K562 (cell line): ENCODE measurements around the gene PLD6.

Experiments used
- CREM ChIP-seq: IDR thresholded peaks from 2 replicates; pipeline ENCODE4 v1.6.1; 2014; ENCODE audit warnings: antibody characterized with exemption, low read depth
- HIVEP1 ChIP-seq: fragments of 250-450 bp; sonication (Bioruptor Pico); IDR thresholded peaks from 2 replicates; pipeline ENCODE4 v1.4.0; 2020; ENCODE audit warnings: mild to moderate bottlenecking
- MAFF ChIP-seq: IDR thresholded peaks from 2 replicates; pipeline ENCODE4 v1.6.1; 2012; ENCODE audit warnings: low read length, improper control_type of control experiment
- PCBP2 ChIP-seq: fragments of 200-400 bp; formaldehyde crosslinking; IDR thresholded peaks from 2 replicates; pipeline ENCODE4 v1.6.1; 2018; ENCODE audit warnings: low read length, low read depth, mild to moderate bottlenecking, moderate library complexity; ENCODE audit not compliant: poor library complexity, severe bottlenecking
- TCF7 ChIP-seq: sonication (generic); IDR thresholded peaks from 2 replicates; pipeline ENCODE4 v1.6.1; 2016; ENCODE audit warnings: antibody characterized with exemption, borderline replicate concordance
- TF ChIP-seq, protein P1 (sequence below), 3 experiments: IDR thresholded peaks in 2 of 3; conservative IDR thresholded peaks in 1 of 3; 2 replicates each; pipeline ENCODE4 v1.5.1; 2011 to 2012; ENCODE audit warnings: low read length in 3 of 3, mild to moderate bottlenecking in 3 of 3, control low read depth in 2 of 3, improper control_type of control experiment in 1 of 3, inconsistent platforms in 1 of 3, low read depth in 1 of 3, mixed read lengths in 1 of 3, moderate library complexity in 1 of 3; ENCODE audit not compliant: insufficient read depth in 2 of 3

DNA sequence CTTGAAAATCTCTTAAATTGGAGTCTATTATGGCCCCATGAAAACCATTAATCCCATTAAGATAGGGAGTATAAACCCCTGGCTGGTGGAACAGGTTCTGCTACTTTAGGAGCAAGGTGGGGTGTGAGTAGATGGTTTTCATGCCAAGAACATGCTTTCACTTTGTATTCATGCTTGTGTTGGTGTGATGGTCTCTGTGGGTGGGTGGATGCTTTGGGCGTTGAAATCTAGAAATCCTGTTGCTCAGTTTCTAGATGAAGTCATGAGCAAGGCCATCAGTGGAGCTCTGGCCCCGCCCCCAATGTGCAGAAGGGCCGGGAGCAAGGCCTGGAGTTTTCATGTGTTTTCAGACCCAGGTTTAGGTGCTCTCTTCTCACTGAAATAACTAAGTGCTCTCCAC, 20.1 kb downstream of the PLD6 start:
- TF ChIP-seq PCBP2 (no peak), CREM (no peak), HIVEP1 (no peak), TCF7 (no peak), MAFF (no peak)
- TF ChIP-seq, protein P1, sequence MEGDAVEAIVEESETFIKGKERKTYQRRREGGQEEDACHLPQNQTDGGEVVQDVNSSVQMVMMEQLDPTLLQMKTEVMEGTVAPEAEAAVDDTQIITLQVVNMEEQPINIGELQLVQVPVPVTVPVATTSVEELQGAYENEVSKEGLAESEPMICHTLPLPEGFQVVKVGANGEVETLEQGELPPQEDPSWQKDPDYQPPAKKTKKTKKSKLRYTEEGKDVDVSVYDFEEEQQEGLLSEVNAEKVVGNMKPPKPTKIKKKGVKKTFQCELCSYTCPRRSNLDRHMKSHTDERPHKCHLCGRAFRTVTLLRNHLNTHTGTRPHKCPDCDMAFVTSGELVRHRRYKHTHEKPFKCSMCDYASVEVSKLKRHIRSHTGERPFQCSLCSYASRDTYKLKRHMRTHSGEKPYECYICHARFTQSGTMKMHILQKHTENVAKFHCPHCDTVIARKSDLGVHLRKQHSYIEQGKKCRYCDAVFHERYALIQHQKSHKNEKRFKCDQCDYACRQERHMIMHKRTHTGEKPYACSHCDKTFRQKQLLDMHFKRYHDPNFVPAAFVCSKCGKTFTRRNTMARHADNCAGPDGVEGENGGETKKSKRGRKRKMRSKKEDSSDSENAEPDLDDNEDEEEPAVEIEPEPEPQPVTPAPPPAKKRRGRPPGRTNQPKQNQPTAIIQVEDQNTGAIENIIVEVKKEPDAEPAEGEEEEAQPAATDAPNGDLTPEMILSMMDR (IDR thresholded peaks at IDR 0.05 in 2 of 3, conservative IDR thresholded peaks at IDR 0.05 in 1 of 3; ENCODE audit: insufficient read depth in 2 of 3, low read depth in 1 of 3, low read length in 3 of 3): no peak
